Hematopoietic multipotent progenitor cell treated with erythropoietin and hydrocortisone succinate and interleukin-3 and kit ligand, for 6 days (in vitro differentiated cells): ENCODE measurements around the gene KRTAP2-3.
"Not testable (repeated sequence)": the region's sequence is repeated elsewhere in the genome, so short reads cannot be mapped to it uniquely, and the experiment has no call there.

Experiments used
- DNase-seq: peaks from one replicate; pipeline ENCODE4 v3.0.0-alpha.2; 2015

Gene KRTAP2-3

GRCh38 chr17:41065829-41066624 lies 6.1 kb upstream of the KRTAP2-3 start, which contains the start of gene KRTAP2-4:
TSS of gene KRTAP2-4 (minus strand) at chr17:41065879. CDS start at chr17:41065845, 34 bp downstream.
- peak; percentile 17 for DNase-seq

- DNase-seq = not testable (repeated sequence)
Observed at GRCh38 chr17:41065016-41065689, 5.2 kb upstream of the KRTAP2-3 start.

DNA sequence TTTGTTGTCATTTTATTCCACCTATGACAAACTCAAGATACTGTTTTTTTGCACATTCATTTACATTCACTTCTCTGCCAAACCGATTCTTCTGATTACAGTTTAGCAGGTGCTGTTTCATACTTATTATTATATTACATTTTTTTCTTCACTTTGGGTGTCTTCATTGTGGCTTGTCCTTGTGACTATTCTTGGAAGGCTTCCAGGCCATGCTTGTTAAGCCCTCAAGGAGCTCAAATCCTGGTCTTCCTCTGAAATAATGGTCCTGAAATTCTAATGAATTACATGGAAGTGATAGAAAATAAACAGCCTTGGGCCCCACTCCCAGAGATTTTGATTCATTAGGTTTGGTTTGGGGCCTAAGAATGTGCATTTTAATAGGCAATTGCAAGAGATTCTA lies 4.4 kb upstream of the KRTAP2-3 start:
- no peak for DNase-seq

DNA sequence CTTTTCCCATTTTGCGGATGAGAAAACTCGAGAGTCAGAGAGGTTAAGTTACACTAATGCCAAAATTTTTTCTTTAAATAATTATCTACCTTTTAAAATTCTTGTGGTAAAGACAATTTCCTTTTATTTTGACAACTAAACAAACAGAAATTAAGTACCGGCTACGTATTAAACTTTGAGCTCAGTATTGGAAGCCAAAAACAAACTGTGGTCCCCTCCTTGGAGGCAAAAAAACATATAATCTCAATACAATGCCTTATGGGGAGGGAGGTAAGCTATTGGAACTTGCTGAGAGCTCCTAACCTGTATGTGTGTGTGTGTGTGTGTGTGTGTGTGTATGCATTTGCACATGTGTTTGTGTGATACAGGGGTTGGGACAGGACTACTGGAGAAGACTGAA lies 3.5 kb upstream of the KRTAP2-3 start:
- no peak for DNase-seq

- DNase-seq = no peak
Observed at GRCh38 chr17:41061964-41062363, 2.0 kb upstream of the KRTAP2-3 start.

DNA sequence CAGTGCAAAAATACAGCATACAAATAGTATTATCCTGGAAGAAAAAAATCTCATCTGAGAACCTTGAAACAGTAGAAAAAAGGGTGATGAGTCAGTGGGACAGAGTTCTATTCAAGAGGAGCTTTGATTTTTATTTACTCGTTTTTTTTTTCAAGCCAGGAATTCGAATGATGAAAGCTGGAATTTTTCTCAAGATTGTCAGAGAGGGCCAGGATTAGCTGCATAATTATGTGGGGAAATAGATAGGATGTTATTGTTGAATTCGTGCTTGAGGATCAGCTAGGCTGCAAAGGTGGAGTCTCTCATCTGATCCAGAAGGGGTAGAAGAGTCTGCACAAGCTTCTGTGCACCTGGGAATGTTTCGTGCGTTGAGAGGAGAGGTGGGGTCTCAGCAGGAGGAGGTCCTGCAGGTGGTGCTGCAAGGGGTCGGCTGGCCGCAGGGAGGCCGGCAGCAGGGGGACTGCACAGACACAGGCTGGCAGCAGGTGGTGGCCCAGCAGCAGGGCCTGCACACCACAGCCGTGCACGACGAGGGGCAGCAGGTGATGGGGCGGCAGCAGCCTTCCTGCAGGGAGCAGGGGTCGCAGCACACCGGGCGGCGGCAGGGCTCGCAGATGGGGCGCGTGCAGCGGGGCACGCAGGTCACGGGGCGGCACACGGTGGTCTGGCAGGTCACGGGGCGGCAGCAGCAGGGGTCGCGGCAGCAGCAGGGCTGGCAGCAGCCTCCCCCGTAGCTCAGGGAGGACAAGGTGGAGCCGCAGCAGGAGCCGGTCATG lies 450 bp downstream of the KRTAP2-3 start:
- not testable (repeated sequence) for DNase-seq

- DNase-seq = no peak
Observed at GRCh38 chr17:41058741-41059140, 1.2 kb downstream of the KRTAP2-3 start.

DNA sequence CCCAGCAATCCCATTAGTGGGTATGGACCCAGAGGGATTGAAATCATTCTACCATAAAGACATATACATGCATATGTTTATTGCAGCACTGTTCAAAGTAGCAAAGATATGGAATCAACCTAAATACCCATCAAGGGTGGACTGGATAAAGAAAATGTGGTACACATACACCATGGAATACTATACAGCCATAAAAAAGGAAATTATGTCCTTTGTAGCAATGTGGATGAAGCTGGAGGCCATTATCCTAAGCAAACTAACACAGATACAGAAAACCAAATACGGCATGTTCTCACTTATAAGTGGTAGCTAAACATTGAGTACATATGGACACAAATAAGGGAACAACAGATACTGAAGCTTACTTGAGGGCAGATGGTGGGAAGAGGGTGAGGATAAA lies 2.4 kb downstream of the KRTAP2-3 start:
- DNase-seq = no peak

GRCh38 chr17:41055130-41055529 lies 4.8 kb downstream of the KRTAP2-3 start, which contains the start of gene KRTAP2-2:
TSS of gene KRTAP2-2 (minus strand) at chr17:41055230. CDS start at chr17:41055211, 19 bp downstream.
- not testable (repeated sequence) for DNase-seq

DNA sequence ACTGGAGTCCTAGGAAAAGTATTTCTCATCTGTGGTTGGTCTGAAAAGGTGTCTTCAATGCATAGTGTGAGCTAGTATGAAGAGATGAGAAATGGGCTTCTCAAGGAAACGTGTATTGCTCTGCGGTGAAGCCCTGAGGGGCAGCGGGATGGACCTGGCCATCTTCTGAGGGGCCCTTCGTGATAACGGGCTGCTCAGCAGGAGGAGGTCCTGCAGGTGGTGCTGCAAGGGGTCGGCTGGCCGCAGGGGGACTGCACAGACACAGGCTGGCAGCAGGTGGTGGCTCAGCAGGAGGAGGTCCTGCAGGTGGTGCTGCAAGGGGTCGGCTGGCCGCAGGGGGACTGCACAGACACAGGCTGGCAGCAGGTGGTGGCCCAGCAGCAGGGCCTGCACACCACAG lies 5.4 kb downstream of the KRTAP2-3 start:
- not testable (repeated sequence) for DNase-seq

DNA sequence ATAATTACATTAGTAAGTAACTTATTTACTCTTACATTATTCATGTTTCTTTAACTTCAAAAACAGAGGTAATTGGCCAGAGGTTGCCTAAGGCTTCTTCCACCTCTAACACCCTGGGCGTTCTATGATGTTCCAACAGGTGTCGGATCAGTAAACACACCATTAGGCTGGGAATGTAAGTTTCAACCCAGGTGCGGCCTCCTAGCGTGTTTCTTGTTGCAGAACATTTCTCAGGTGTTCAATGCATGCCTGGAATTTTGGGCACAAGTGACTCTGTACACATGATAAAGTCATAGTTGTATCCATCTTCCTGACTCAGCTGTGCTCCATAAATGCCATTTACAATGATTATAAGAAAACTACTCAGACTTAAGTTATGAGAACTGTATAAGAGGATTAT lies 5.9 kb downstream of the KRTAP2-3 start:
- DNase-seq = no peak

DNA sequence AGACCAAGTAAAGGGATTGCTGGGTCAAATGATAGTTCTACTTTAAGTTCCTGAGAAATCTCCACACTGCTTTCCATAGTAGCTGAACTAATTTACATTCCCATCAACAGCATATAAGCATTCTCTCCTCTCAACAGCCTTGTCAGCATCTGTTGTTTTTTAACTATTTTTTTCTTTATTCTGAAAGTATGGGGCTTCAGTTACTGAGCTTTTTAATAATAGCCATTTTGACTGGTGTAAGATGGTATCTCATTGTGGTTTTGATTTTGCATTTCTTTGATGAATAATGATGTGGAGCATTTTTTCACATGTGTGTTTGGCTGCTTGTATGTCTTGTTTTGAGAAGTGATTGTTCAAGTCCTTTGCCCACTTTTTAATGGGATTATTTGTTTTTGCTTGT lies 7.3 kb downstream of the KRTAP2-3 start:
- no peak for DNase-seq

- no peak for DNase-seq
Observed at GRCh38 chr17:41049110-41049509, 10.8 kb downstream of the KRTAP2-3 start.

DNA sequence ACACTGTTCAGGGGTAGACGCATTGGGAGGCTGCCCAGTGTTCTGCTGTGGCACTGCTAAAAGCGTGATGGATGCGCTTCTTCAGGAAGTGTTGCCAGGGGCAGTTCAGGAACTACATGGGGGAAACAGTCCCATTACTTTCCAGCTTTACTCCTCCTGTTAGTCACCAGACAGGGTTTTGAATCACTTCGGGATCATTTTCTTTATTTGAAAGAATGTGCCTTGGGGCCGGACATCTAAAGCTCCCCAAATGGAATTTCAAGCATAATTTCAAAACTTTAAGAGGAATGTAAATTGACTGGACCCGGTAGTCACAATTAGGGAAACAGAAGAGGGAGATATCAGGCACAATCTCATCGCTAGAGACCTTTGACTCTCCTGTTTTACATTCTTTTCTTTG lies 11.5 kb downstream of the KRTAP2-3 start:
- no peak for DNase-seq

DNA sequence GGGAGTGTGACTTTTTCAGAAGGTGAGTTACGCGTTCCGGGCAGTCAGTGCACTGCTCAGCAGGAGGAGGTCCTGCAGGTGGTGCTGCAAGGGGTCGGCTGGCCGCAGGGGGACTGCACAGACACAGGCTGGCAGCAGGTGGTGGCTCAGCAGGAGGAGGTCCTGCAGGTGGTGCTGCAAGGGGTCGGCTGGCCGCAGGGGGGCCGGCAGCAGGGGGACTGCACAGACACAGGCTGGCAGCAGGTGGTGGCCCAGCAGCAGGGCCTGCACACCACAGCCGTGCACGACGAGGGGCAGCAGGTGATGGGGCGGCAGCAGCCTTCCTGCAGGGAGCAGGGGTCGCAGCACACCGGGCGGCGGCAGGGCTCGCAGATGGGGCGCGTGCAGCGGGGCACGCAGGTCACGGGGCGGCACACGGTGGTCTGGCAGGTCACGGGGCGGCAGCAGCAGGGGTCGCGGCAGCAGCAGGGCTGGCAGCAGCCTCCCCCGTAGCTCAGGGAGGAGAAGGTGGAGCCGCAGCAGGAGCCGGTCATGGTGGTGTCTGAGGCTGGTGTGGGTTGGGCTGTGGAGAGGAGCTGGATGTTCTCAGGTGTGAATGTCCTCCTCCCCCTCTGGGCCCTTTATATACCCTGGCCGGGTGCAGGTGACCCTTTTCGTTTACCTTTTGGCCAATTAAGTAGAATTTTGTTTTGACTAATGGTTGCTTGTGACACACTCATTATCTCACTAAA lies 13.0 kb downstream of the KRTAP2-3 start, which contains the start of gene KRTAP2-1:
Gene KRTAP2-1, minus strand, starts transcription at position 582 of the 731 bp plus-strand sequence. Its CDS starts 49 bp downstream, at position 533.
- not testable (repeated sequence) for DNase-seq

GRCh38 chr17:41042953-41043352 lies 17.0 kb downstream of the KRTAP2-3 start:
- DNase-seq = no peak

- DNase-seq = not testable (repeated sequence)
Observed at GRCh38 chr17:41040783-41041571, 18.9 kb downstream of the KRTAP2-3 start, which contains the start of gene KRTAP1-1. TSS of gene KRTAP1-1 (minus strand) at chr17:41041450. CDS start at chr17:41041397, 53 bp downstream.

- no peak for DNase-seq
Observed at GRCh38 chr17:41037853-41038350, 22.0 kb downstream of the KRTAP2-3 start.

- DNase-seq = not testable (repeated sequence)
Observed at GRCh38 chr17:41034346-41034935, 25.5 kb downstream of the KRTAP2-3 start, which contains the start of gene KRTAP1-3. TSS of gene KRTAP1-3 (minus strand) at chr17:41034874. CDS start at chr17:41034821, 53 bp downstream.

DNA sequence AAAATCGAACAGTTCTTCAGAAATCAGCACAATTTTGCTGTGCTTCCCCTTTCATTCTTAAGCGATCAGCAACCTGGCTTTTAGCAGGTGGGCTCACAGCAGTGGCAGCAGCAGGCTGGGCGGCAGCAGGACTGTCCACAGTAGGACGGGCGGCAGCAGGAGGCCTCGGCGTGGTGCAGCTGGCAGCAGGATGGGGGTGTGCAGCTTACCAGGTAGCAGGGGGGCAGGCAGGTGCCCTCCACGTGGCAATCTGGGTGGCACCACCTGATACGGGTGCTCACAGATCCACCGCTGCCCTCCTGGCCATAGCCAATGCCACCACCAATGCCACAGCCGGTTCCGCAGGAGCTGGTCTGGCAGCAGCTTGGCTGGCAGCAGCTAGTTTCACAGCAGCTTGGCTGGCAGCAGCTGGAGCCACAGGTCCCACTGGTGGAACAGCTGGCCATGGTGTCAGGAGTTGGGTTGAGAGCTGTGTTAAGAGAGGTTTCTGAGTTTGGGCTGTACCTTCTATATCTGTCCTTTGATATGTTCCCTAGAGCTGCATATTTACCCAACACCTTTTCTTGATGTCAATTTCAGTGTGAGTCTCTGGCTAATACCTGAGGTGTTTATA lies 30.2 kb downstream of the KRTAP2-3 start, which contains the start of gene KRTAP1-4:
Gene KRTAP1-4, minus strand, starts transcription at position 563 of the 613 bp plus-strand sequence. Its CDS starts 117 bp downstream, at position 446.
- no peak for DNase-seq
